Esophagus mucosa (tissue), 1 donor: ENCODE results near the gene TNPO1. TPM values are rescaled to one million over a fixed set of nuclear protein-coding genes. Genes with fewer than 3 reads are reported as not detected.

Experiments used
- ATAC-seq: fragments of 200-7000 bp; cut with Tn5 transposase; one replicate; pipeline ENCODE4 v1.9.1; 2020
- total RNA-seq: library from RNA; stranded (reverse); gene quantifications from one replicate; pipeline ENCODE4 v1.2.4, GENCODE V29; 2023
- donor health status: DM: yes; HTN: yes; CAD: no.

TNPO1 gene
- total RNA-seq, 1 donor from 2014 or later, result 58.7 TPM

DNA sequence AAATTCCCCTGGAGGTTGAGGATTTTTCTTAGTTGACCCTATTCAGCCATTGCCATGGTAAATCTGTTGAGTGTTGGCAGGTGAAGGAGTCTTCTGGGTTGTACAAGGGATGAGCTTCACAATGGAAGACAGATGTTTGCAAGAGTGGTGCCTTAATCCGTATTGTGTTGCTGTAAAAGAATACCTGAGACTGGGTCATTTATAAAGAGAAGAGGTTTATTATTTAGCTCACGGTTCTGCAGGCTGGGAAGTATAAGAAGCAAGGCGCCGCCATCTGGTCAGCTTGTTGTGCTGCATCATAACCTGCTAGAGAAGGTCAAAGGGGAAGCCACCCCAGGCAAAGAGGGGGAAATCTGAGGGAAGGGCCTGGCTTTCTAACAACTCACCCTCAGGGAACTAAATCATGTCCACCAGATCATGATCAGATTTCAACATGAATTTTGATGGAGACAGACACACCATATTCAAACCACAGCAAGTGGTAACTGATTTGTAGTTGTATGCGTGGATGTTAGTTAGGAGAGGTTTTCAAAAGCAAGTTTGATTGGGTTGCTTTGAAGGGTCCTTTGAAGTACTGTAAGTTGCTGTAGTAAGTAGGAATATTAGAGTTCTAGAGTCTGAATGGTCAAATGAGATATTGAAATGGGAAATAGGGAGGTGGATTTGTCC, 2.5 kb downstream of the TNPO1 start:
- no peak for ATAC-seq

DNA sequence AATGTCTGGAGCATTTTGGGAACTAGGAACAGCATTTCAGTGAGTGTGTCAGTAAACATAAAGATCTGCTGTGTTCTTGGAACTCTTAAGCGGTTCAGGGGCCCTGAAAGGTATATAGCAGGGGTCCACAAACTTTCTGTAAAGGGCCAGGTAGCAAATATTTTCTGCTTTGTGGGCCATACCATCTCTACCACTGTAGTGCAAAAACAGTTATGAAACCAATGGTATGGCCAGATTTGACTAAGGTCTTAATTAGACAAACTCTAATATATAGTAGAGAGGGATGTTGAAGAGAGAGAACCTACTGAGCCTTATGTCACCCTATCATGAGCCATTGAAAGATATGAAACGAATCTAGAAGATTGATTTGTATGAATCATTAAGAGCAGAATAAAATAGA, 5.3 kb downstream of the TNPO1 start:
- ATAC-seq, result no peak

DNA sequence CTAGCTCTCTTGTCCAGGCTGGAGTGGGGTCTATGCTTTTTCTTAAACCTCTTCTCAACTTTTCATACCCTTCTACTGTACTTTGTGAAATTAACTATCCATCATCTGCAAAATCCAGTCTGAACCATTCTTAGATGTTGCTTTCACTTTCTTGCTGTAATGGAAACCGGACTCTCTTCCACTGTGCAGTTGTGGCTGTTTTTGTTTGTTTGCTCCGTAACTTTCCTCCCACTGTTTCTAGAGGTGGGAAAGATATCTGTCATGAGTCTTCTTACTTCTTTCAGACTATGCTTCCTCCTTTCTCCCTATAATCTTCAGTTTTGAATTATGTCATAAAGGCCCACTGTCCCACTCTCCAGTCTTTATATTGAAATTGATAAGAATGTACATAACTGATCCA, 6.5 kb downstream of the TNPO1 start:
- no peak for ATAC-seq

DNA sequence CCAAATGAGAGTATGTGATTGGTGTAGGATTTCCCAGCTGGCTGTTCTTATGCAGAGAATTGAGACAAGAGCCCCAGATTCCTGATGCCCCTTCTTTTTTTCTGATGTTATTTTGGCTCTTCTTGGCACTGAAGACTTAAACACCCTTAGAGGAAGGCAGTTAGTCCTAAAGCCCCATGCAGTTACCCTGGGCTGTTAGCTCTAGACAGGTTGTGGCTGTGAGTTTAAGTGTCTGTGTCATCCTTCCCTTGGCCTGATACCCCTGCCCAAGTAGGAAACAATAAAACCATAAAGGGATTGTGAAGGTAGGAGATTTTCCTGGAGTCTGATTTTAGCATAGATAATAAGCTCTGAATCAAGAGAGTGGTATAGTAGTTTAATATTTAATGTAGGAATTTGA, 13.2 kb downstream of the TNPO1 start:
- no peak for ATAC-seq

DNA sequence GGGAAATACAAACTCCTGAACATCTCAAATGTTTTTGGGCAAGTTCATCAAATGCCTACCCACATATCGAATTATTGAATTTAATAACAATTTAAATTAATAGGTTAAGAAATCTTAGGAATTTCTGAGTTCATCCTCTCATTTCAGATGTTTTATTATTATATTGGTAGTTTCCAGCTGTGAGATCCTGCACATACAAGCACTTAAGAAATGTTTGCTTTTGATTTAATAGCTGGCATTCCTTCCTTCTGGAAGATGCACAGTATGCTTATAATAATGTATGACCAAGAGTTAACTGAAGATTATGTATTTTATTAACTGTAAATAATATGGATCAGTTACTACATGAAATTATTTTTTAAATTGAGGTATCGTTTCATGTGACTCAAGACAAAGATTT, 13.9 kb downstream of the TNPO1 start:
- no peak for ATAC-seq

DNA sequence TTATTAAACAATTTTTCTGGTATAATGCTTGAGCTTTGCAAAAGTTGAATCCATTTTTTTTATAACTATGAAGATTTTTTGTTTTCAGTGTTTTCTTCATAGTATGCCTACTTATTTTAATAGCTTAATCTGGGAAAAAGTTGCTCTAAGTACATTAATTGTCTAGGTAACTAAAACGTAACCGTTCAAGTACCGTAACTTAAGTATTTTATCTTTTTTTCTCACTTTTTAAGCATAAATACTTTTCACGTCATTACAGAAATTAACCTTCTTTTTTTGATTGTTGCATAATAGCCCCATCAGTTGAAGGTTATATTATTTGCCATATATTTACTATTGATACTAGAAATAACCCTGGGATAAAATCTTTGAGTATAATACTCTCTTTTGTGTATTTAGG, 15.2 kb downstream of the TNPO1 start:
- ATAC-seq, result no peak

DNA sequence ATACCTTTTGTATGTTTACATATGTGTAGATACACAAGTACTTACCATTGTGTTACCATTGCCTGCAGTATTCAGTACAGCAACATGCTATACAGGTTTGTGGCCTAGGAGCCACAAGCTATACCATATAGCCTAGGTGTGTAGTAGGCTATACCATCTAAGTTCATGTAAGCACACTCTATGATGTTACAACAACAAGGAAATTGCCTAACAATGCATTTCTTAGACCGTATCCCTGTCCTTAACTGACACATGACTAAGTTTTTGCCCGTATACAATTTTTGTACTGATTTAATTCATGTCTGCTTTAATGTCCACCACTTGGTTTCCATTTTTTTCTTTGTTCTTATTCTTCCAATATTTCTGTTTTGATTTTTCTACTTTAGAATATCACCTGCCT, 18.5 kb downstream of the TNPO1 start:
- ATAC-seq, result peak; percentile 72

DNA sequence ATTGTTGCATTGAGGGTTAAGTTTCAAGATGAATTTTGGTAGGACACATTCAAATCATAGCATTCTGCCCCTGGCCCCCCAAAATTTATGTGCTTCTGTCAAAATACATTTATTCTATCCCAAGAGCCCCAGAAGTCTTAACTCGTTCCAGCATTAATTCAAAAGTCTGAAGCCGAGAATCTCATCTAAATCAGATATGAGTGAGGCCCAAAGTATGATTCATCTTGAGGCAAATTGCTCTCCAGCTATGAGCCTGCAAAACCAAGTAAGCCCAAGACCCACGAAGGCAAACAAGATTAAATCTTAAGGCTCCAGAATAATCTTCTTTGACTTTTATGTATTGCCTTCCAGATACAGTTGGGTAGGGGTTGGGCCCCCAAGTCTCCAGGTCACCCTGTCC, 19.2 kb downstream of the TNPO1 start:
- ATAC-seq, result no peak

DNA sequence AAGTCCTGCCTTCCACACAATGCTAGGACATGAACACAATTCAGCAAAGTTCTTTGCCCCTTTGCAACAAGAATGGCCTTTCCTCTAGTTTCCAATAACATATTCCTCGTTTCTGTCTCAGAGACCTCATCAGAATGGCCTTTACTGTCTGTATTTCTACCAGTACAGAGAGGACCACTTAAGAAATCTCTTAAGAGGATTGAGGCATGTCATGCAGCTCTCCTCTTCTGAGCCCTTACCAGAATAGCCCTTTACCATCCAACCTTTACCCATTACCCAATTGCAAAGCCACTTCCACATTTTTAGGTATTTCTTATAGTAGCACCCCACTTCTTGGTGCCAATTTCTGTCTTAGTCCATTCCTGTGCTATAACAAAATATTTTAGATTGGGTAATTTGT, 20.3 kb downstream of the TNPO1 start:
- ATAC-seq, result no peak

DNA sequence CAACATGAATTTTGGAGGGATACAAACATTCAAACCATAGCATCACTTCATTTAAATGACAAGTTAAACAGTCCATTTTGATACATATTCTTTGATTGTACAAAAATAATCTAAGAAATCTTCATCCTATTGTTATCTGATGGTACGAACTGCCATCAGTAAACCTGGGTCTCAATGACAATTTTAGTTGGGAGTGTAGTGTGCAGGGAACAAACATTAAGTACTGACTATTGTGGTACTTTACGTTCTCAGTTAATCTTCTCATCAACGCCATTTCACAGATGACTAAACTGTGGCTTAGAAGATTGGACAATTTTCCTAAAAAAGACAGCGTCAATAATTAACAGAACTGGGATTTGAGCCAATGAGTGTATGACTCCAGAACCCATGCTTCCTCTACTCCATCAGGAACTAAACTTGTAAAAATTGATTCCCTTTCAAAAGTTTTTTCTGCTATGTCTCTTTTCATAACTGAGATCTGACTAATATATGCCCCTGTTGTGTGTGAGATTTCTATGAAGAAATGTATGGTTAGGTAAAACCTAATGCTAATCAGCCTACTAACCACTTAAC, 21.1 kb downstream of the TNPO1 start:
- no peak for ATAC-seq

DNA sequence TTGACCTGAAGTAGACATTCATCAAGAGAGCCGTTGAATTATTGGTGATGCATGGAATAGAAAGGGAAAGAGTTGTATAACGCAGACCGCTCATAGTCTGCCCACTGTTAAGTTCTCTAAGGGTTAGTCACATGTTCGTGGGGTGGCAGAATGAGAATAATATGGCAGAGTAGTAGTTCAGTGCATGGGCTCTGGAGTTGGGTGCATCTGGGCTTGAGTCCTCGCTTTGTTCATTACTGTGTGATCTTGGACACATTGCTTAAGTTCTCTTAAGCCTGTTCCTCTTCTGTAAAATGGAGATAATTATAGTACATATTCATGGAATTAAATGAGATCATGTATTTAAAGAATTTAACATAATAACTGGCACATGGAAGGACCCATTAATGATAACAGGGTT, 23.6 kb downstream of the TNPO1 start:
- ATAC-seq, result no peak

DNA sequence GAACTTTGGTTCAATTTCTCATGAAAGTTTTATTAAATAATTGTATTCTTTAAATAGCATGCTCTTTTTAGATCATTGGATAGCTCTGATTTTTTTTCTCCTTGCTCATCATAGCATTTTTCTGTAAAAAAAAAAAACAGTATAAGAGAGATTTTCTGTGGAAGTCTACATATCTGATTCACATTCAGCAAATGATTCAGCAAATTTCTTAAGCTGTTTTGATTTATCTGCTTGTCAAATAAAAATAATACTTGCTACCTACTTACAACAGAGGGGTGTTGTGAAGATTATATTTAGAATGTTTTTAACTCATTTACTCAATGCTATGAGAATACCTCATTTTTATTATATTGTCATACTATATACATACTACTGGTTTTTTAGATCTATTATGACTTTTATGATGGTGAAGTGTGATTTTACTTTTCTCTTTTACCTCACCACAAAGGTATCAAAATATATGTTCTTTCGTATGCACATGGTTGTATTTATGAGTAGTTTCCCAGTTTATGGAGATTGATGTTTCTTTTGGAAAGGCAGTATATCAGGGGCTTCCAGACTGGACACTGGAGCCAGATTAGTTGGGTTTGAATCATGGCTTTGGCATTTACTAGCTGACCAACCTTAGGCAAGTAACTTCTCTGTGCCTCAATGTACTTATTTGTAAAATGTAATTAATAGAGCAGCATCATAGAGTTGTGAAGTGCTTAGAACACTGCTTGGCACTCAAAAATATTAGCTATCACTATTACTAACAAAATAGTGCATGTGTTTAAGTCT, 25.5 kb downstream of the TNPO1 start:
- no peak for ATAC-seq

DNA sequence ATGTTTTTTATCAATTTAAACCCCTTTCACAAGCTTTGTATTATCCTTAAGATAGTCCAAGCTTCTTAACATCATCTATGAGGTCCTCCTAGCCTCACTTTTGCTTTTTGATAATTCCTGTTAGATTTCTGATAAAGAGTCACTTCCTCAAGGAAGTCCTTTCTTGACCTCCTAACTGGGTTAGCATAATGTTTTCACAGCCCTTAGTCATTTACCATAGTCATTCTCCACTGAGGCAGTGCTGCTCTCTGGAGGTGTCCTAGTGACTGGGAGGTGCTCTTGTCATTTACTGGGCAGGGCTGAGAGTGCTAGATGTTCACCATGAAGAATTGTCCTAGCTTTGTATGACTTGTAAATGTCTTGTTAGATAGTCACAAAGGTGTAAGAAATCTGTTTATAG, 26.4 kb downstream of the TNPO1 start:
- ATAC-seq, result peak; percentile 89

DNA sequence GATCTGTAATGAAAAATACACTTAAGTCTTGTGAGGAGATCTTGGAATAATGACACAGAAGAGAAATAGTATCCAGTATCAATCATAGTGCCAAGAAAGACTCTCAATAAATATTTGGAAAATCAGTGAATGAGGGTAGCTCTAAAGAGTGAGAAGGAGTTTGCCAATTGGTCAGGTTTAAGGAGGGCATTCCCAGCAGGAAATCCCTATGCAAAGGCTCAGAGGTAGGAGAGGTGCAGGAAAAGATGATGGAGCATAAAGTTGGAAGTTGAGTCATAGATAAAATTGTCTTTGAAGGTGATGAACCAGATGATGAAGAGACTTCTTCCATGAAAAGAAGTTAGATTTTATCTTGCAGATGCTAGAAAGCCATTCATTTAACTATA, 27.8 kb downstream of the TNPO1 start:
- ATAC-seq, result no peak

DNA sequence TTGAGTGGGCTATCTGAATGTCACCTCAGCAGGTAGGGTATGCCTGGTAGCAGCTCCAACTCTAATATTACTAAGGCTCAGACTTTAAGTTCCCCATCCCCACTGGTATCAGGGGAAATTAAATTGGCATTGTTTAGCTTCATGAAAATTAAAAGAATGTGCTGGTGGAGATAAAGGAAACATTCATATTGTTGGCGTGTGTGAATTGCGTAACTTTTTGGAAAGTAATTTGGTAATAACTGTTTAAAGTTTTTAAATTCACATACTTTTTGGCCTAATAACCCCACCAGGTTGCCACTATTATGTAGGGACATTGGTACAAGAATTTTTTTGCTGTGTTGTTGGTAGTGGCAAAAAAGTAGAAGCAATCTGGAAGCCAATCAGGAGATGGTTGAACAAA, 29.4 kb downstream of the TNPO1 start:
- ATAC-seq, result no peak

DNA sequence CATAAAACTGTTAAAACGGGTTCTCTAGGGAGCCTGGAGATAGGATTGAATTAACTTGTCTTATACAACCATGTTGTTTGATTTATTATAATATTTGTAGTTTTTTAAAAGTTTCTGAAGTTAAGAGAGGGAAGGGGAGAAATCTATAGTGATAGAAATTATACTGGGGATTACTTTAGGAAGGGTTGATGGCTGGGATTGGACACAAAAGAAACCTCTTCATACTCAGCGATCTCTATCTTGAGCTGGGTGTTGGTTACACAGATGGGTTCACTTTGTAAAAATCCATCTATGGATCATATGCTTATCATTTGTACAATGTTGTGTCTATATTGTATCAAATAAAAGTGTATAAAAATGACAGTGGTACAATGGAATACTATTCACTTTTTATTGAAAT, 30.0 kb downstream of the TNPO1 start:
- no peak for ATAC-seq

DNA sequence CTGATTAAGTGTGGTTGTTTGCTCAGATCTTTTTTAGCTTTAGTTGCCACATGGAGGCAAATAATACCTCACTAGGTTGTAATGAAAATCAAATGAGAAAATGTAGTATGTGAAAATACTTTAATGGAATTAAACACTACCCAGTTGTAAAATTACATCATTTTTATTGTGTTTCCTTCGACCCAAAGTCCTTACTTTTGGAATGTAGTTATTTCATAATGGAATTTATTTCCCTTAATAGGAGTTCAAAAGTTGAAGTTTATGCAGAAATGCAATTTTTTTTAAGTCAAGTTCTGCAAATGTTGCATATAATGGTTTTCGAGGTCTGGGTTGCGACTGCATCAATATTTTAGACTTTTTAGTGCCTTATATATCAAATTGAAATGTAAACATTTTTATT, 31.0 kb downstream of the TNPO1 start:
- ATAC-seq, result no peak

DNA sequence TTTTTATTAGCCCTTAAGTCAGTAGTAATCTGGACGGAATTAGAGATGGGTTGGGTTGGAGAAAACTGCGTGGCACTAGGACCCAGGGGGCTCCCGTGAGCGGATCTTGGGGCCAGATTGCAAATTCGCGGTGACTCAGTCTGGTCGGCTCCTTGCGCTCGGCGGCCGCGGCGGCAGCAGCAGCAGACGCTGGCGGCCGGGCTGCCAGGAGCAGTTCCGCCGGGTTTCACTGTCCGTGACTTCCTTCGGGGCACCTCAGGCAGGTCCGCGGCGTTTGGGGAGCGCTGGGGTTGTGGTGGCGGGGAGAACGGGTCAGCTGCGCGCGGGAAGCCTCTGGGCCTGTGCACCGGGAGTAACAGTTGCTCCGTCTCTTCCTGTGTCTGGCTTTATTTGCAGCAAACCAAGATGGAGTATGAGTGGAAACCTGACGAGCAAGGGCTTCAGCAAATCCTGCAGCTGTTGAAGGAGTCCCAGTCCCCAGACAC, 31.6 kb downstream of the TNPO1 start:
- peak; percentile 92 for ATAC-seq

DNA sequence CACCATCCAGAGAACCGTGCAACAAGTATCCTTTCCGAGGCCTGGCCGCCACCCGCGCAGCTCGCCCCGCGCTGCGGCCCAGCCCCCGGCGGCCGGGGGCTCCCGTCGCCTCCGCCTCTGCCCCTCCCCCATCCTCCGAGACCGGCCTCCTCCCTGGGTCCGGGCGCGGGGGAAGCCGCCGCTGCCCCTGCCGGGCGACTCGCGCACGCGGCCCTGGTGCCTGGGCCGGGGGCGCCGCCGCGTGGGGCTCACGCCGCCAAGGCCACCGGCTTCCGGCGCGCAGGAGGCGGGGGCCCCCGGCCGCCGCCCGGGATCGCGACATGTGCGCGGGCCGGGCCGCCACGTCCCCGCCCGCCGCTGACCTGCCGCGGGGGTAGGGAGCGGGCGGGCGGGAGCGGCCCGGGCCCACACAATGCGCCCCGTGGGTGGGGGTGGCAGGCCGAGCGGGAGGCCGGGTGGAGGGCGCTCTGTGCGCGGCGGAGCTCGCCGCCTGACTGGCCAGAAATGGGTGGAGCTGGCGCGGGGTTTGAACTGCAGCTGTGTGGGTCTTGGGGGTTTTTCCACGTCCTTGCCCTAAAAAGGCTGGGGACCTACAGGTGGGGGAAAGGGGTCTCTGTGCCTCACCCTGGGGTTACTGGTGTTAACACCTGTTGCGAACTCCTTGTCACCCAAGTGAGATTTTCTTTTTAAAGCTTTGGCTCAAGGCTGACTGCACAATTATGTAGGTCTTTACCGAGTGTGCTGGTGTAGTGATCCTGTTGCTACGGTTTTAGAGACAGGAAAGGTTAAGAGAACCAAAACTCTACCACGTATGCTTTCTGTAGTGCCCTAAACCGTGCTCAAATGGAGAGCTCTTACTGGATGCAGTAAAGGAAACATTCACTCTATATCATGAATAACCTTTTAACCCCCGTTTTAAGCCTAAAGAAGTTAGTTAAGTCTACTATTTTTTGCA, 32.3 kb downstream of the TNPO1 start:
- ATAC-seq, result peak; percentile 54

DNA sequence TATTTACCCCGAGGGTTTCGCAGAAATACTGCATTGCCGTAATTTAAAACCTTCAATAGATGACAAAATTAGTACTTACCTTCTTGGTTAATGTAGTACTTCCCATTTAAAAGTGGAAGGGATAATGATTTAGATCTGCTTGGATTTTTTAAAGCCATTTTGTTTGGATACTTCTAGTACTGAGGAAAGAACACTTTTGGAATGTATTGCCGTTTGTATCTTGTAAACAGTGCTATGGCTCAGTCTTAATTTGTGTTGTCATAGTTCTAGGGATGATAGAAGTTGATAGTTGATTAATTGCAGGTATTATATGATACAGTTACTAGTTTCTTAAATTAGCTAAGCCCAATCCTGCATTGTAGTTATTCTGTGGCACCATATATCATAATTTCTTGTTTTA, 33.1 kb downstream of the TNPO1 start:
- no peak for ATAC-seq

DNA sequence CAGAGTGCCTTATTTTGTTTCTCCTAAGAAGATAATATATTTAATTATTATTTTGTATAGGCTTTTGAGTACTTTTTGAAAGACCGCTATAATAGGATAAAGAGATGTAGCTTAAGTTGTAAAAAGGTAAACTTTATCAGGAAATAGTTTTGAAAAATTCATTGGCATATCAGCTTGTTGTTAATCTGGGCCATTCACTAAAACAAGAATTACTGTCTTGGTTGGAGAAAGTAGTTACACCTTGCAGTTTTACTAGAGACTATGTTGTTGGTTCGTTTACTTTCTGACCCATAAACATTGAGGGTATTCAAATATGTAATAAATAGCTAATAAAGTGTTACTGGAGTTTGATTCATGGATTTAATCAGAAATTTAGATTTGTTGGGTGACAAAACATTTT, 33.7 kb downstream of the TNPO1 start:
- ATAC-seq, result no peak

DNA sequence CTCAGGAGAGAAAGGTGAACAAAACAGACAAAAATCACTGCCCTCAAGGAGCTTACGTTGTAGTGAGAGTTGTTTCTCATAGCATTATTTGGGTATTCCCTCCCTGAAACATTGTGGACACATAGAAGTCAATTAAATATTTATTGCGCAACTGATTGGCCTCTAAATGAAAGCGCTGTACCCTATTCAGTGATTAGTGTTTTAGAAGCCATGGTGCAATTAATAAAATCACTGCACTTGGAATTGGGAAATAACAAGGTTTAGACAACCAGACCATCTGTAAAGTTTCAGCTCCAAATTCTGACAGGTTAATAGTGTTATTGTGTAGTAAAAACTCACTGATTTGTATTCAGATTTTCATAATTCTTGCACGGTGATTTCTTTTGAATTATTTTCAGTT, 35.9 kb downstream of the TNPO1 start:
- ATAC-seq, result no peak

DNA sequence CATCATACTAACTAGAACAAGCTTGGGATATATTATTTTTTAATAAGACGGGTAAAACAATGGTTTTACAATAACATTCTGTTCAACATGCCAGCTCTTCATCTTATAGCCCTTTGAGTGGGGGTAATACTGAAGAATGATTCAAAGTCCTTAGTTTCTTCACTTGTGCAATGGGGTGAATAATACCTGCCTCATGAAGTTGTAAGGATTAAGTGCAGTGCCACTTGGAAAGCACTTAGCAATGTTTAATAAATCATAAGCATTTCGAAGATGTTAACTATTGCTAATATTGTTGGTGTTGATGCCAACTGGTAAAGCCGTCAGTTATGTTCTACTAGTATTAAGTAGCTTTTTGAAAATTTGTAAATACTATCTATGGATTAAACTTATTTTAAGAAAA, 38.0 kb downstream of the TNPO1 start:
- ATAC-seq, result peak; percentile 58
